Measurements from ENCODE around the gene BTBD9. TPM values are rescaled to one million over a fixed set of nuclear protein-coding genes. Genes with fewer than 3 reads are reported as not detected.
A peak's percentile ranks its signal among the peaks of the same experiment; 100 is the strongest.

The BTBD9 gene
- total and polyA plus RNA-seq, 11 donors, result 6.3 to 23.3 (median 19.4) TPM

- ATAC-seq (no peak), DNase-seq (no peak)
- H3K36me3 ChIP-seq, result no peaks in the 10 kb centered on the region
- WGBS, 4 donors, result 94 to 98% (median 97%) methylated on average over 3 of the region's 3 CpGs
- intact Hi-C loops (cut with DNase I), result no loop called here
- no peaks in the 10 kb centered on the region for H3K27me3 ChIP-seq
- H3K9me3 ChIP-seq, result no peaks in the 10 kb centered on the region
- peaks cover 0 to 28% (median 0%) of the 10 kb centered on the region in 12 donors for H3K4me1 ChIP-seq
- H3K4me3 ChIP-seq, result no peak overlapping the region
- H3K27ac ChIP-seq, result no peak overlapping the region
- TF ChIP-seq, protein P1, sequence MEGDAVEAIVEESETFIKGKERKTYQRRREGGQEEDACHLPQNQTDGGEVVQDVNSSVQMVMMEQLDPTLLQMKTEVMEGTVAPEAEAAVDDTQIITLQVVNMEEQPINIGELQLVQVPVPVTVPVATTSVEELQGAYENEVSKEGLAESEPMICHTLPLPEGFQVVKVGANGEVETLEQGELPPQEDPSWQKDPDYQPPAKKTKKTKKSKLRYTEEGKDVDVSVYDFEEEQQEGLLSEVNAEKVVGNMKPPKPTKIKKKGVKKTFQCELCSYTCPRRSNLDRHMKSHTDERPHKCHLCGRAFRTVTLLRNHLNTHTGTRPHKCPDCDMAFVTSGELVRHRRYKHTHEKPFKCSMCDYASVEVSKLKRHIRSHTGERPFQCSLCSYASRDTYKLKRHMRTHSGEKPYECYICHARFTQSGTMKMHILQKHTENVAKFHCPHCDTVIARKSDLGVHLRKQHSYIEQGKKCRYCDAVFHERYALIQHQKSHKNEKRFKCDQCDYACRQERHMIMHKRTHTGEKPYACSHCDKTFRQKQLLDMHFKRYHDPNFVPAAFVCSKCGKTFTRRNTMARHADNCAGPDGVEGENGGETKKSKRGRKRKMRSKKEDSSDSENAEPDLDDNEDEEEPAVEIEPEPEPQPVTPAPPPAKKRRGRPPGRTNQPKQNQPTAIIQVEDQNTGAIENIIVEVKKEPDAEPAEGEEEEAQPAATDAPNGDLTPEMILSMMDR (IDR thresholded peaks at IDR 0.05), result no peak
- no peak for TF ChIP-seq POLR2A (IDR thresholded peaks at IDR 0.05)
Observed at GRCh38 chr6:38484656-38485055, 155.1 kb downstream of the BTBD9 start.

- intact Hi-C loops (cut with DNase I), result no loop called here
- H3K27ac ChIP-seq, result peak overlapping the region in 1 of 12 donors; percentile 62
- no peaks in the 10 kb centered on the region for H3K9me3 ChIP-seq
- peaks cover 0 to 38% (median 0%) of the 10 kb centered on the region in 12 donors for H3K4me1 ChIP-seq
- ATAC-seq (peak in 2 of 4 donors; percentile 39 to 76), DNase-seq (peak in 1 of 5 donors; percentile 10)
- no peaks in the 10 kb centered on the region for H3K36me3 ChIP-seq
- WGBS, 4 donors, result 66 to 80% (median 73%) methylated on average over 2 of the region's 2 CpGs
- TF ChIP-seq, protein P1 (IDR thresholded peaks at IDR 0.05), result no peak
- TF ChIP-seq POLR2A (IDR thresholded peaks at IDR 0.05), result no peak
- no peaks in the 10 kb centered on the region for H3K27me3 ChIP-seq
- H3K4me3 ChIP-seq, result no peak overlapping the region
Observed at GRCh38 chr6:38483526-38483925, 156.2 kb downstream of the BTBD9 start.

- intact Hi-C loops (cut with DNase I), result no loop called here
- TF ChIP-seq, protein P1 (IDR thresholded peaks at IDR 0.05), result no peak
- no peak for TF ChIP-seq POLR2A (IDR thresholded peaks at IDR 0.05)
- H3K4me3 ChIP-seq, result no peak overlapping the region
- H3K9me3 ChIP-seq, result no peaks in the 10 kb centered on the region
- no peaks in the 10 kb centered on the region for H3K27me3 ChIP-seq
- 73 to 86% (median 83%) methylated on average over 1 of the region's 1 CpG for WGBS, 4 donors
- H3K4me1 ChIP-seq, result peaks cover 0 to 38% (median 0%) of the 10 kb centered on the region in 12 donors
- H3K27ac ChIP-seq, result no peak overlapping the region
- no peak for DNase-seq
- no peak for ATAC-seq
- no peaks in the 10 kb centered on the region for H3K36me3 ChIP-seq
Observed at GRCh38 chr6:38482466-38482865, 157.3 kb downstream of the BTBD9 start.

- intact Hi-C loops (cut with DNase I), result no loop called here
- no peak for DNase-seq
- no peak for TF ChIP-seq POLR2A (IDR thresholded peaks at IDR 0.05)
- TF ChIP-seq, protein P1 (IDR thresholded peaks at IDR 0.05), result no peak
- Histone ChIP-seq H3K4me3 (no peak overlapping the region), H3K36me3 (no peaks in the 10 kb centered on the region), H3K27ac (no peak overlapping the region), H3K9me3 (no peaks in the 10 kb centered on the region), H3K4me1 (peaks cover 0 to 38% (median 0%) of the 10 kb centered on the region in 12 donors), H3K27me3 (no peaks in the 10 kb centered on the region)
- 68 to 82% (median 79%) methylated on average over 4 of the region's 4 CpGs for WGBS, 4 donors
- no peak for ATAC-seq
Observed at GRCh38 chr6:38481851-38482250, 157.9 kb downstream of the BTBD9 start.
